ENCODE data around the gene DAPP1.

GRCh38 chr4:99808260-99808857 is 8.3 kb upstream of the DAPP1 start:
- TF ChIP-seq CTCF (conservative IDR thresholded peaks at IDR 0.05) (peak; percentile 88), EZH2 (IDR thresholded peaks at IDR 0.05; ENCODE audit: low read depth) (no peak)

Data from PC-9 (cell line).